HG03064 (cell line): ENCODE results near the gene LPP.
"Not testable (repeated sequence)": the region's sequence is repeated elsewhere in the genome, so short reads cannot be mapped to it uniquely, and the experiment has no call there.

Source experiments
- ATAC-seq: cut with Tn5 transposase; IDR thresholded peaks from one replicate; pipeline ENCODE4 v1.9.1; 2021; ENCODE audit warnings: low read depth; ENCODE audit not compliant: unreplicated experiment

Gene LPP

DNA sequence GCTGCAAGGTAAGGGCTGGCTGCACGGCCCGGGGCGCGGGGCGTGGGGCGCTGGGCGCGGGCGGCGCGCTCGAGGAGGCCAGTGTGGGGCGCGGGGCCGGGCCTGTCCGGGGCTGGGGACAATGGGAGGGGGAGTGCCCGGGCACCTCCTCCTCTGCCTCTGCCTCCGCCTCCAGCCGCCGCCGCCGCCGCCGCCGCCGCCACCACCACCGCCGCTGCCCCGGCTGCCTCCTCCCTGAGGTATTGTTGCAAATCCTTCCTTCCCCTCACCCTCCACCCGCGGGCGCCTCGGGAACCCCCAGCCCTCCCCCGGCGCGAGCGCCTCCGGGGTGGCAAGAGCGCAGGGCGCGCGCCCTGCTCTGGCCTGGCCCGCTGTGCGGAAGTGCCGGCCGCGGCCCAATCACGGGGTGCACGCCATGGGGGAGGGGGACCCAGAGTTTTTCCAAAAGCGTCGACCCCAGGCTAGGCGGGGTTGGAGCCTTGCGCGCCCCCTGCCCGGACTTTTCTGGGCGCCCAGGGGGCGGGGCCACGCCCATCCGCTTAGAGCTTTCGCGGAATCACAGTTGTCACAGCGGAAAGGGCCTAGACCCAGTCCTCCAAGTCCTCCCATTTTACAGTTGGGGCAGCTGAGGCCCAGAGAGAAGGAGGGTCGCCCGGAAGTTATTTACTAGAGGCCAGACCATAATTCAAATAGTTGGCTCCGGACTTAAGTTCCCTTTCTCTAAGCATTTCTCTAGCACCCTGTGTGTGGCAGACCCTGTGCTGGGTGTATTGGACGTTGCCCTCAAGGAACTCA lies at the start of gene LPP:
LPP (plus strand) TSS at position 144 of the 795 bp plus-strand sequence. CDS start 251,964 bp downstream, outside the sequence.
- peak; percentile 71 for ATAC-seq

DNA sequence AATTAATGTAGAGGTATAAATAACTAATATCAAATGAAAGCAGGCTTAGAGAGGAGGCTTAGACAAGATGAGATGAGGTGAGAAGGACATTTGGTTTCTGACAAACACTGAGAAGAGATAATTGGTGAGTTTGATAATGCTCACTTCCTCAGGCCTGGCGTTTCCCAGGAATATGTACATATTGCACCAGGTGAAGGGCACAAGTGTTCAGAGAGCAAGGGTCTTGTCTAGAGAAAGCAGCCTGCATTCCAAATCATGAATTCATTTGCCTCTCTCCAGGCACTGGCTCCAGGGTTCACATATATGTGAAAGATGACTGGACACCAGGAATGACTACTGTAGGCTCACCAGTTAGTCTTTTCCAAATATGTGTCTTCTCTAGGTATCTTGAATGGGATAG lies 48.0 kb upstream of the LPP start:
- ATAC-seq = no peak

DNA sequence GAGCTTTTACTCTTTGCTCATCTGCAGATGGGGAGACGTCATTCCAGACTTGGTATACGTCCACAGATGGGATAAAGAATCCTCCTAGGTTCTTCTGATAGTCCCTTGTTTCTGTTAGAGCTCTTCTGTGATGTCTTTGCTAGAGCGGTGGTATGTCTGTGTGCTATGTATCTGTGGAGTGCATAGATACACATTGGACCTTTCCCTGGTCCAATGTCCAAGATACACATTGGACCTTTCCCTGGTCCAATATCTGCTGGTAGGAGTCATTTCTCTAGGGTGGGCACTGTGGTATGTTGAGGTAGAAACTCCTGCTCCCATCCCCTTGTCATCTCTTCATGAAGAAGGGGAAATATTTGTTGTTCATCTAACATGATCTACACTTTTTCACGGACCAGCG lies 47.5 kb upstream of the LPP start:
- ATAC-seq = no peak

- ATAC-seq = no peak
Measured at GRCh38 chr3:188106887-188107830, 46.8 kb upstream of the LPP start.

GRCh38 chr3:188108703-188109412 lies 45.1 kb upstream of the LPP start:
- no peak for ATAC-seq

DNA sequence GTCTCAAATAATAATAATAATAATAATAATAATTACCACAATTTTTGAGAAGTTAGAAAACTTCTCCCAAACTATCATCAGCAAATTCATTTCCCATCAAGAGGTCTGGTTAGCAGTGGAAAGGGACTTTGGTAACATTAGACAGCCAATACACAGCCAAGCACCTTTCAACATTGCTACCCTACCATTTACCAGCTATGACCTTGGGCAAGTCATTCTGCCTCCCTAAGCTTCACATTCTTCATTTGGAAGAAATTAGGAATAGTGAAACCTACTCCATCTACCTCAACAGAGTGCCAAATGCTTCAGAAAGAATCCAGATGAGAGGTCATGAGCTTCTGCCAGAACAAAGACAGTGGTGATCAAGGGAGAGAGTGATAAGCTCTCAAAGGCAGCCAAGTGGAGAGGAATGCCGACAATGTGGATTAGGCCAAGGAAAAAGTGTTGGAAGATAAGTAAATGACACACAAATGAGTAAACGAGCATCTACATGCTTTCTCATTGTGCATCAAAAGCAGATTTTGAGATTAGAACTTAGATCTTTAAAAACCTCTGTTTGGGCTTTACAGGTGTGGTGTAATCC lies 42.9 kb upstream of the LPP start:
- ATAC-seq = no peak

DNA sequence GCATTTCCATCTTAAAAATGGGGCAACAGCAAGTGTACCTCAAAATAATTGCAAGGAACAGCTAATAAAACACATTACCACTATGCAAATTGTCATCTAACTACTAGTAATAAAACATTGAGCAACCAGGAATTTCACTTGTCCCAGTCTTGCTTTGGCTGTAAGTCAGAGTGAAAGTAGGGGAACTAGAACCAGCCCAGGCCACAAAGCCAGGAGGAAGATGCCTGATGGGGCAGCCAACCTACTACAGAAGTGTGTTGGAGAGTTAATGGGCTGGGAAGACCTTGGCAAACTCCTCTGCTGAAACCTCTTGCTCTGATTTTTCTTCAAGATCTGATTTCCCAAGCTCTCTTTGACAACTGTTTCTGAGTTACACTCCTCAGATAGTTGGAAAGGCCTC lies 40.2 kb upstream of the LPP start:
- no peak for ATAC-seq

DNA sequence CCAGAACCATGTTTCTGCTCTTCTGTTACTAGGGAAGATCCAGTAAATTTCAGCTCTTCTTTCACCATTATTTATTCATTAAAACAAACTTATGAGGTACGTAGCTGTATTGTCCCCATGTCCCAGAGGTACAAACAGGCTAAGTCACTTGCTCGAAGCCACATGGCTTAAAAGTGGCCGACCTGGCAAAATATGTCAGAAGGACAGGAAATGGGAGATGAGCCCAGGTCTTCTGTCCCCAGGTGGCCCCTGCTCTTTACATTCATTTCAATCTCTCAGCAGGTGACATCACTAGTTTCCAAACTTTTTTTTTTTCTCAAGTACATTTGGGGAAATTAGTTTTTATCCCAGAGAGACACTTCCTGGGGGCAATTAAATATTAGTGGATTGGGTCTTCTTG lies 34.1 kb upstream of the LPP start:
- no peak for ATAC-seq

- ATAC-seq = no peak
Measured at GRCh38 chr3:188122571-188123169, 31.3 kb upstream of the LPP start.

- ATAC-seq = no peak
Measured at GRCh38 chr3:188123170-188123905, 30.6 kb upstream of the LPP start.

GRCh38 chr3:188124184-188124583 lies 29.8 kb upstream of the LPP start:
- ATAC-seq = no peak

GRCh38 chr3:188125076-188125475 lies 28.9 kb upstream of the LPP start:
- no peak for ATAC-seq

- ATAC-seq = no peak
Measured at GRCh38 chr3:188126276-188126675, 27.7 kb upstream of the LPP start.

- ATAC-seq = no peak
Measured at GRCh38 chr3:188126934-188127333, 27.0 kb upstream of the LPP start.

DNA sequence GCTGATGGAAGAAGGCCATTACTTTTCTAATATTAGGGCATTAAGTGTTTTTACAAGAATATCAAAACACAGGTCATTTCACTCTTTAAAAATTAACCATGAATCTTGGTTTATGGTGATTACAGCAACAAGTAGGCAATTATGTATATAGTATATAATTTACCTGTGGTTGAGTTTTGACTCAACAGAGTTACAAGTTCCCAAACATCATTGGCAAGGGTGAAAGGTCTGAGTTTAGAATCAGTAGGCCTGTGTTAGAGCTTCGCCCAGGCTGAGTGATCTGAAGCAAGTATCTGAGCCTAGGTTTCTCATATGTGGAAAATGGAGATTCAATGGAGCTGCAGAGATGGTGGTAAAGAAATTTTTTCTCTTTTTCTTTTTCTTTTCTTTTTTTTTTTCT lies 25.1 kb upstream of the LPP start:
- ATAC-seq = no peak

DNA sequence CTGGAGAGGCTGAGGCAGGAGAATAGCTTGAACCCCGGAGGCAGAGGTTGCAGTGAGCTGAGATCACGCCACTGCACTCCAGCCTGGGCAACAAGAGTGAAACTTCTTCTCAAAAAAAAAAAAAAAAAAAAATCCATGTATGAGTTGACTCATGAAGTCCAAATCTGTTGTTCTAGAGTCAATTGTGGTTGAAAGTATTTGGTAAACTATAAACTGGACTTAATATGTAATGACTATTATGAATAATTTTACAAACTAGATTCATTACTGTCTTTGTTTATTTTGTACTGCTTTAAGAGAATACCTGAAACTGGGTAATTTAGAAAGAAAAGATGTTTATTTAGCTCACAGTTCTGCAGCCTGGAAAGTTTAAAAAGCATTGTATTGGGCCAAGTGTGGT lies 22.9 kb upstream of the LPP start:
- ATAC-seq = not testable (repeated sequence)

DNA sequence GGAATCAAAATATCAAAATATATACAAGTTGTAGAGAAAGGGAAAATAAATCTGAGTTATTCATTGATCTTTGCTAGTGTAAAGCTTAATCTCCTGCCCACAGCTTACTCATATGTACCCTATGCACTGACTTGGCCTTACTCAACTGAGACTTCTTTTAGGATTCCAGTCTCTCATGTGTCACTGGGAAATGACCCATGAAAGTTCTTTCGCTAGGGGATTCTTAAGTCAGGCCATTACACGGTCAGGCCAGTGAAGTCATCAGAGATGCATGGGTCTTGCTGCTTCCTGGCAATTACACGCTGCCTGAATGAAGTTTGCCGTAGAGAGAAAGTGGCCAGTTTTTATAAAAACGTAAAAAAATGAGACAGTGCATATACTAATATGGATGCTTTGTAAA lies 20.7 kb upstream of the LPP start:
- no peak for ATAC-seq

GRCh38 chr3:188133646-188134045 lies 20.3 kb upstream of the LPP start:
- no peak for ATAC-seq

DNA sequence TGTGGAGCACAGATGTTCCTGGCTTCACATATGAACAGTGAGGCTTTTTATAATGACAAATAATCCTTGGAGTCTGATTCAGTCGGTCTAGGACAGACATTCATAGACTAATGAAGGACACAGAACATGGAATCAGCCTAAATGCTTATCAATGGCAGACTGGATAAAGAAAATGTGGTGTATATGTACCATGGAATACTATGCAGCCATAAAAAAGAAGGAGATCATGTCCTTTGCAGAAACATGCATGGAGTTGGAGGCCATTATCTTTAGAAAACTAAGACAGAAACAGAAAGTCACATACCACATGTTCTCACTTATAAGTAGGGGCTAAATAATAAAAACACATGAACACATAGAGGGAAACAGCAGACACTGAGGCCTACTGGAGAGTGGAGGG lies 19.9 kb upstream of the LPP start:
- ATAC-seq = no peak

GRCh38 chr3:188134856-188135255 lies 19.1 kb upstream of the LPP start:
- ATAC-seq = no peak
